Prostate gland (tissue), 2 donors: ENCODE results near the gene TRMT112.
A peak's percentile ranks its signal among the peaks of the same experiment; 100 is the strongest.

Experiments used
- POLR2A ChIP-seq: fragments of 450-650 bp; IDR thresholded peaks from one replicate; pipeline ENCODE4 v1.6.1; 2016; ENCODE audit warnings: antibody characterized with exemption, mild to moderate bottlenecking
- POLR2AphosphoS5 ChIP-seq: sonication (generic); formaldehyde crosslinking; IDR thresholded peaks from one replicate; pipeline ENCODE4 v1.6.1; 2017; ENCODE audit warnings: antibody characterized with exemption
- TF ChIP-seq, protein P1 (sequence below), 4 experiments: fragments of 200-600 bp in 2 of 4; fragments of 450-650 bp in 2 of 4; sonication (generic) in 2 of 4; IDR thresholded peaks; 1 replicate in 3 of 4; 2 replicates in 1 of 4; pipeline ENCODE4 v1.5.1; 2016 to 2019; ENCODE audit warnings: antibody characterized with exemption in 4 of 4, mild to moderate bottlenecking in 2 of 4, moderate library complexity in 2 of 4

DNA sequence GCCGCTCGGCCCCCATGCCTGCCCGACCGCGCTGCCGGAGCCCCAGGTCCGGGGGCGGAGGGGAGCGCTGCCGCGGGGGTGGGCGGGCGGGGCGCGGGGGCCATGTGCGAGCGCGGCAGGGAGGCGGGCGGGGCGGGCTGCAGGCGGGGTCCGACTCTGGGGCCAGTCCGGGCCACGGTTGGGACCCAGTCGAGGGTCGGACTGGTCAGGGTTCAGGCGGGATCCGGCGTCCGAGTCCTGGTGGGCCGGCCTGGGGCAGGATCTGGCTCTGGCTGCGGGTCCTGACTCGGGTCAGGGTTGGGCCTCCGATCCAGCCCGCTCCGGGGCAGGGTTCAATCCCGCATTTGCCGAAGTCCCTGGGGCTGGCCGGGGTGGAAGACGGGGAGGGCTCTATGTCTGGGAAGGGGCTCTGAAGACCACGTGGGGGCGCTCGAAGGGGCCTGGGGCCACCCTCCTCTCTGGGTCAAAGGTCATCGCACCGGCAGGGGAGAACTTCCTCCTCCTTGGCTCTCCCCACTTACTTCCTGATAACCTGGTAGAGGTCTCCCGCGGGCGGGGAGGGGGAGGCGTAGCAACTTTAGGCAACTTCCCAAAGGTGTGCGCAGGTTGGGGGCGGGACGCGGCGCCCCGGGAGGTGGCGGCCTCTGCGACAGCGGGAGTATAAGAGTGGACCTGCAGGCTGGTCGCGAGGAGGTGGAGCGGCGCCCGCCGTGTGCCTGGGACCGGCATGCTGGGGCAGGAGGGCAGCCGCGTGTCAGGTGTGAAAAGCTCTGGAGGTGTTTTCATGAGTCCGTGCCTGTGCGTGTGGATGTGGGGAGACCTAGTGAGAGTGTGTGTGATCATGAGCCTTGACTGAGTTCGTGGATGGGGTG, 11.4 kb downstream of the TRMT112 start:
- TF ChIP-seq, protein P1, sequence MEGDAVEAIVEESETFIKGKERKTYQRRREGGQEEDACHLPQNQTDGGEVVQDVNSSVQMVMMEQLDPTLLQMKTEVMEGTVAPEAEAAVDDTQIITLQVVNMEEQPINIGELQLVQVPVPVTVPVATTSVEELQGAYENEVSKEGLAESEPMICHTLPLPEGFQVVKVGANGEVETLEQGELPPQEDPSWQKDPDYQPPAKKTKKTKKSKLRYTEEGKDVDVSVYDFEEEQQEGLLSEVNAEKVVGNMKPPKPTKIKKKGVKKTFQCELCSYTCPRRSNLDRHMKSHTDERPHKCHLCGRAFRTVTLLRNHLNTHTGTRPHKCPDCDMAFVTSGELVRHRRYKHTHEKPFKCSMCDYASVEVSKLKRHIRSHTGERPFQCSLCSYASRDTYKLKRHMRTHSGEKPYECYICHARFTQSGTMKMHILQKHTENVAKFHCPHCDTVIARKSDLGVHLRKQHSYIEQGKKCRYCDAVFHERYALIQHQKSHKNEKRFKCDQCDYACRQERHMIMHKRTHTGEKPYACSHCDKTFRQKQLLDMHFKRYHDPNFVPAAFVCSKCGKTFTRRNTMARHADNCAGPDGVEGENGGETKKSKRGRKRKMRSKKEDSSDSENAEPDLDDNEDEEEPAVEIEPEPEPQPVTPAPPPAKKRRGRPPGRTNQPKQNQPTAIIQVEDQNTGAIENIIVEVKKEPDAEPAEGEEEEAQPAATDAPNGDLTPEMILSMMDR (IDR thresholded peaks at IDR 0.05): peak in 2 of 4 experiments; percentile 38 to 40
- TF ChIP-seq POLR2AphosphoS5: peak; percentile 41
- peak; percentile 69 for TF ChIP-seq POLR2A
